Urothelium cell line (cell line): Measurements from ENCODE around the gene PTP4A2.

Source experiments
- DNase-seq: peaks from one replicate; pipeline ENCODE4 v3.0.0; 2011; ENCODE audit warnings: low spot score, mixed read lengths
- FAIRE-seq: peaks from 2 replicates; lab custom pipeline; 2011; peaks lifted over from hg19 to GRCh38; lab: Jason Lieb, UNC

PTP4A2 gene

DNA sequence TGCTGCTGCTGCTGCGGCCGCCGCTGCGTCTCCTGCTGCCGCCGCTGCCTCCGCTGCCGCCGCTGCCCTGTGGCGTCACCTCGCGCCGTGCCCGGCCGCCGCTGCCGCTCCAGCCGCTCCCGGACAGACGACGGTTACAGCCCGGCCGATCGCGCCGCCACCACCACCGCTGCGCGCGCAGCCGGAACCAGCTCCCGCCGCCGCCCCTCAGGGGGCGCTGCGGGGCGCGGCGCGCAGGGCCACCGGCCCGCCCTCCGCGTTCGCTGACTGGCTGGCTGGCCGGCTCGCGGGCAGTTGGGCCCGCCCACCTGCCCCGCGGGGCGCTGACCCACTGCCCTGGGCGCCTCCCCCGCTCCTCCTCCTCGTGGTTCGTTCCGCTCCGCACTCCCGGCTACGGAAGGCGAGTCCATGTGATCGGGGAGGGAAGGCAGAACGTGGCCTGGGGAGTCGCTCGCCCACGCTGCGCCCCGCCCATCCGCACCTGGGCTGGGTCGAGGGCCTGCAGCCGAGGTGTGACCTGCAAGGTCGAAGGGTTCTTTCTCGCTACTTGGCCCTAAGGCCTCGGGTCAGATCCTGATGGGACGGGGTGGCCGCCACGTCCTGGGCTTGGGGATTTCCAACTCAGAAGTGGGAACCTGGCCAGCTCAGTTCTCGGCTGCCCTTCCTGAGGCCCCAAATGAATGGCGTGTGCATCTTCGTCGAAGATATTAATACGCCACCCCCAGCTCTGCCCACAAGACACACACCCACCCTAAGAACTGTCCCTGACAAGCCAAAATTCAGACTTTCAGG lies at the start of gene PTP4A2:
Gene PTP4A2, minus strand, starts transcription at position 185 of the 792 bp plus-strand sequence. CDS start 19,303 bp downstream, outside the sequence.
- peak; percentile 61 for FAIRE-seq
- DNase-seq, result peak; percentile 99

DNA sequence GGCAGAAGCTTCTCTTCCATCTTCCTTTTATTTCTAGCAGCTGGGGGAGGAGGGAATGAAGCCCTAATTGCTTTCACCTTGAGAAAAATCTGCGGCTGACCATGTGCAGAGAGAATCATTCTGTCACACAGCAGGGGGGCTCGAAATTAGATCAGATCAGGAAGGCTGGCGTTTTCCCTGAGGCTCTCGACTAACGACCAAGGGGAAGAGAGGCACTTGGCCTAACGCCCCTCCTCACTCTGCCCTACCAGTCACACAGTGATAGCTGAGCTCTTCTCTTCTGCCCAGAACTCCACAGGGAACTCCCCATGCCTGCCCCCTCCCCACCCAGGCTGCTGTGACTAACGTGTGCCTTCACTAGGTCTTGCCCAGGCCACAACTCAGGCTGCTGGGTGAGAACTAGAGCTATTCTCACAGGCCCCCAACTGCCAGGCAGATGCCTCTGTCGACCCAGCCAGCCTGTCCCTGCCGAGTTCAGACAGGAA lies 49.0 kb upstream of the PTP4A2 start:
- no peak for DNase-seq

DNA sequence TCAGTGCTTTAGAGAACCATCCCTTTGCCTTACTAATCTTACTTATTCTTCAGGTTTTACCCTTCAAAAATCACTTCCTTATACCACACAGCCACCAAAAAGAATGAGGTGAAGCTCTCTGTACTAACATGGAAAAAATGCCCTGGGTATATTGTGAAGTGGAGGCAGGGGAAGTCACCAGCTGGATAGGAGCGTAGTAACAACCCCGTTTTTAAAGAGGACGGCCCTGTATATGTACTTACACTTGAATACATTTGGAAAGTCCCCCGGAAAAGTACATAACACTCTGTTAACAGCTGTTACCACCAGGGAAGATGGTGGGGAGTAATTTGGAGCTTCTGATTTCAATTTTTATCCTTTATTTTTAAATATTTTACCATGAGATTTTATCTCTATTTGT lies 47.3 kb upstream of the PTP4A2 start:
- FAIRE-seq, result no peak
- DNase-seq, result no peak

More for the DNA sequence above, 49.0 kb upstream of the PTP4A2 start:
- no peak for FAIRE-seq

DNA sequence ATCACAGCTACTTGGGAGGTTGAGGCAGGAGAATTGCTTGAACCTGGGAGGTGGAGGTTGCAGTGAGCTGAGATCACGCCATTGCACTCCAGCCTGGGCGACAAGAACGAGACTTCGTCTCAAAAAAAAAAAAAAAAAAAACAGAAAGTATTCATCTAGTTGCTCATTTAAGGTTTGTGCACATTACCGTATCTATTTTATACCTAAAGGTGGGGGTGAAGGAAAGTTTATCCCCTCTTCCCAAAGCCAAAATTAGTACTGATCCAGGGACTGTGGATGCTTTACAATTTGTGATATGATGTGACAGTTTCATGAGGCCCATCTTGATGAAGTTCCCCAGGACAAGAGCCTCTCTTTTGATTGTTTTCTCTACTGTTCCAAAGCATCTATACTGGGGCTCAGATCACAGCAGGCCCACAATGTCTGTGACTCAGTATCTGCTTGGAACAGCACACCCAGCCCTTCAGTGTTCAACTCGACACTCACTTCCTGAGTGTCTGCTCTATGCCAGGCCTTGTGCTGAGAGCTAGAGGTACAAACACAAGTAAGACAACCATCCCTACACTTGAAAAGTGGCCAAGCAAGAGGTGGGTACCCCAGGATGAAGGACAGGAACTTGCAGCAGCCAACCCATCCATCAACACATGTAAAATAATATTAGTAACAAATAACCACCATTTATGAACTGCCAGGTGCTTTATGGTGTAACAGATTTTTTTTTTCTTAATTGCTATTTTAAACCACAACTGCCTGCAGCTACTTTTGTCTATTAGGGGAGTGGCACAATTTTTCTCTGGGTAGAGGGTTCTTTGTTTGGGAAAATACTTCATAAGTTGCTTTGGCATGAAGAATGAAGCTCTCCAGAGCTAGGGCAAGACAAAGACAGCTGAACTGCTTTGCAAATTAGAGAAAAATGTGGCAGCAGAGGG lies 46.5 kb upstream of the PTP4A2 start:
- DNase-seq (no peak), FAIRE-seq (no peak)

DNA sequence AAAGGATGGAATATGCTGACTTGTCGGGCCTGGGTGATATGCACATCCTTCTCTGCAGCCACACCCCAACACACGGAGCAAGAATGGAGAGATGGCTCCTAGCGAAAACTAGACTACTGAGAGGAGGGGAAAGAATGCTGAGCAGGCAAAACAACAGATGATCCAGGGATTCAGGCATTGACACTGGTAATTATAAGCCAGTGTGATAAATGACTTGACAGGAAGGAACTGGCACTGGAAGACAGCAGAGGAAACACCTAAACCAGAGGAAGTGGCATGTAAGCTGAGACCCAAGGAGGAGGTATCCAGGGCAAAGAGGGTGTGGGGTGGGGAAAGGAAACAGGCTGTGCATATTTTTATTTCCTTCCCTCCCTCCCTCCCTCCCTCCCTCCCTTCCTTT lies 43.8 kb upstream of the PTP4A2 start:
- FAIRE-seq (no peak), DNase-seq (no peak)

DNA sequence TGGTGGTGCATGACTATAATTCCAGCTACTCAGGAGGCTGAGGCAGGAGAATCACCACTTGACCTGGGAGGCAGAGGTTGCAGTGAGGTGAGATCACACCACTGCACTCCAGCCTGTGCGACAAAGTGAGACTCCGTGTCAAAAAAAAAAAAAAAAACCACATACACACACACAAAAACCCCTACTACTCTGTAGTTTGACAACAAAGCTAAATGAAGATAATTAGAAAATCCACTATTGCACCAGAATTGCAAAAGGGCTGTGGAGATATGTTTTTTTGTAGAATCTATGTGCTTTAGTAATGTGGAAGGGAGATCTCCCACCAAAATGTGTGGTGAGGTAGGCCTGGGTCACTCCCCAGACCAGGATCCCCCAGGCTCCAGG lies 43.3 kb upstream of the PTP4A2 start:
- DNase-seq (no peak), FAIRE-seq (no peak)

DNA sequence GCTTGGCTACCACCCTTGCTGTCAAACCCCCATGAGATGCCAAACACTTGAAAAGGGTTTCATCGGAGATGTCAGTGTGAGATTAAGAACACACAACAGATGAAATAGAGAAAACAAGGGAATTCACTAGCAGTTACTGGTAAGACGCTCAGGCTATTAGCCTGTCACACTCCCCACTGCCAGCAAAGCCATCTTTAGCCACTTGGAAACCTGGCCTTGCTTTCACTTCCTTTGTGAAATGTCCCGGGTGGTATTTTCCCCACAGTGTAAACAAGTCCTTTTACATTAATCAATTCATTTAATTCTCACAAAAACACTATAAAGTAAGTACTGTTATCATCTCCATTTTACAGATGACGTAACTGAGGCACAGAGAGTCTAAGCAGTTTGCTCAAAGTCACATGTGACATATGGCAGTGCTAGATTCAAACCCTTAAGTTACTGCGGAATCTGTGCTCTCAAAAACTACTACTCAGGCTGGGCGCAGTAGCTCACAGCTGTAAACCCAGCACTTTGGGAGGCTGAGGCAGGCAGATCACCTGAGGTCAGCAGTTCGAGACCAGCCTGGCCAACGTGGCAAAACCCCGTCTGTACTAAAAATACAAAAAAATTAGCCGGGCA lies 42.8 kb upstream of the PTP4A2 start:
- DNase-seq, result no peak
- no peak for FAIRE-seq

DNA sequence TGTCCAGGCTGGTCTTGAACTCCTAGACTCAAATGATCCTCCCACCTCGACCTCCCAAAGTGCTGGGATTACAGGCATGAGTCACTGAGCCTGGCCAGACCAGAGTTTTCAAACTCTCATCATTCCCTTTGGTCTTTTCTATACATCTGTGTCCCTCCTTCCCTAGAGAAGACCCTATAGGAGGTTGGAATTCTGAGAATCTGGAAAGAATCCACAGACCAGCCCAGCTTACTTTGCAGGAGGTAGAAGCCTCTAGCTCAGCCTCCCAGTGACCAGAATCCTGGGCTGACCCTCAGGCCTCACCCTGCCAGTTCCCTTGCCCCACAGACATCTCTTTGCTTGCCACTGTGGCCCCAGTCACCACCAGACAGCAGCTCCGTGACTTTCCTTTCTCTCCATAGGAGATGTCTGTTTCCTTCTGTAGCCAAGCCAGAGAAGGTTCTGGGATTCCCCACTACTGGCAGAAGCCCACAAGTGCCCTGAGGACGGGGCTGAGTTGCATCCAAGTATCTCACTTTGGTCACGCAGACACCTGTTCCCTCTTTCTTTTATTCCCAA lies 40.8 kb upstream of the PTP4A2 start:
- no peak for DNase-seq
- FAIRE-seq, result no peak

DNA sequence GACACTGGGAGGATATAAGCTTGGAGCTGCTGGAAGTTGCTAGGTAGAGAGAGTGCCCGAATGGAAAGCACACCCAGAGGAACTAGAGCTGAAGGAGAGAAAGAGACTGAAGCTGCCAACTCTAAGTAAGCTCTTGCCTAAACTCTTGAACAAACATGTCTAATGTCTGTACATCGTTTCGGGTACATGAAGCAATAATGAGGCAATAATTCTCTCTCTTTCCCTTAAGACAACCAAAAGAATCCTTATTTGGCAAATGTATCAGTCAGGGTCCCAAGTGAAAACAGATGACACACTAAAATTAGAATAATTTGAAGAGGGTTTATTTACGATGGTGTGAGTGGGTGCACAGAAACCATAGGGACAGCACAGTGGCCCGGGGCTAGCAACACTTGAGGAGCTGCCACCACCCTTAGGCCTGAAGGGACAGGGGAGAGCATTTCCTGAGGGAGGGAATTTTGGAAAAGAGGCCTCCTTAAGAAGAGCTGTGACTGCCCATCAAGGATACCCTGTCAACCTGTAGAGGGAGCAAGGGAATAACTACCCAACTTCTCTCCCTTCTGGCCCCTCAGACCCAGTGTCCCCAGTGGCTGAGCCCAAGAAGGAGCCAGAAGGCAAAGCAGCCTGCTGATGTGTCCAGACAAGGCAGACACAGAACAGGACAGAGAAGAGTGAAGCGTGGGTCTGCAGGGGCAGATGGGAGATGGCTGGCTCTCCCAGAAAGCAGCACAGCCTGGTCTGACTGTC lies 39.4 kb upstream of the PTP4A2 start:
- FAIRE-seq (no peak), DNase-seq (peak; percentile 33)

DNA sequence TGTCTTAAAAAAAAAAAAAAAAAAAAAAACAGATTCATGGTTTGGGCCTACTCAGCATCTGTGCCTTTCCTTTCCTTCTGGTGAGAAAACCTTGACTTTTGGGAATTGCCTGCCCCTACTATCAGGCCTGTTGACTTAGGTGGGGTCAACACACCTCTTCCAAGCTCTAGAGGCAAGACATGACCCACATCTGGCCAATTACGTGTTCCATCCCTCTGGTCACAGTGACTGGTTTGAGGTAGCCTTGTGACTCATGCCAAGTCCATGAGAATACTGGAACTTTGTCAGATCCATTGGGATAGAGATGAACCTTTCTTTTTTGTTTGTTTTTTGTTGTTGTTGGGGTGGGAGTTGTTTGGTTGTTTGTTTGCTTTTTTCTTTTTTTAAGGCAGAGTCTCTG lies 38.2 kb upstream of the PTP4A2 start:
- FAIRE-seq (no peak), DNase-seq (no peak)

DNA sequence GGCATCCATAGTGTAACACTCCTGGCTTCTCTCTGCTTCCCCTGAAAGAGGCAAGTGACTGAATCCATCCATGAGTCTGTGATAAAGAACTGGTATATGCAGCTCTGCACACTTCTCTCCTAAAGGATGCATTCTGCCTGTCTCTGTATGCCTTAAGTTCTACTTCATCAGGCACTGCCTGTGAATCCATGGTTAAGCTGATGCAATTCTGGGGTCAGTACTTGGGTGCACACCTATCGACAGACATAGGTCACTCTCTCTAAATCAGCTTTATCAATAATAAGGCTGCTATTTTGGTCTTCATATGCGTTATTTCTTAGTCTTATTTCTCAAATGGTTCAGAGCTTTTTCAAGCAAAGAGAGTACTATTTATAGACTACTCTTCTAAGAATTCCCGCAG lies 32.7 kb upstream of the PTP4A2 start:
- FAIRE-seq, result no peak
- no peak for DNase-seq

DNA sequence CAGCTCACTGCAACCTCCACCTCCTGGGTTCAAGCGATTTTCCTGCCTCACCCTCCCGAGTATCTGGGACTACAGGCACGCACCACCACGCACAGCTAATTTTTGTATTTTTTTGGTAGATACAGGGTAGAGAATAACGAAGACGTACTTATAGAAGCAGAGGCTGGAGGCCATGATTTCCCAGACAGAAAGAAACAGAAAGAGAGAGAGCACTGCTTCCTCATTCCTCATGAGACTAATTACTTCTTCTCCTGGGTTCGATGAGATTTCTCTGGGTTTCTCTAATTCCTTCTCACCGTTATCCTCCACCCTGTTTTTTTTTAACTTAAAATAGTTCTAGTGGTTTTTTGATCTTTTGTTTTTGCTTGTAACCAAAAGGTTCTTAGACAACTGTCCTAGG lies 23.4 kb upstream of the PTP4A2 start:
- FAIRE-seq (no peak), DNase-seq (no peak)

DNA sequence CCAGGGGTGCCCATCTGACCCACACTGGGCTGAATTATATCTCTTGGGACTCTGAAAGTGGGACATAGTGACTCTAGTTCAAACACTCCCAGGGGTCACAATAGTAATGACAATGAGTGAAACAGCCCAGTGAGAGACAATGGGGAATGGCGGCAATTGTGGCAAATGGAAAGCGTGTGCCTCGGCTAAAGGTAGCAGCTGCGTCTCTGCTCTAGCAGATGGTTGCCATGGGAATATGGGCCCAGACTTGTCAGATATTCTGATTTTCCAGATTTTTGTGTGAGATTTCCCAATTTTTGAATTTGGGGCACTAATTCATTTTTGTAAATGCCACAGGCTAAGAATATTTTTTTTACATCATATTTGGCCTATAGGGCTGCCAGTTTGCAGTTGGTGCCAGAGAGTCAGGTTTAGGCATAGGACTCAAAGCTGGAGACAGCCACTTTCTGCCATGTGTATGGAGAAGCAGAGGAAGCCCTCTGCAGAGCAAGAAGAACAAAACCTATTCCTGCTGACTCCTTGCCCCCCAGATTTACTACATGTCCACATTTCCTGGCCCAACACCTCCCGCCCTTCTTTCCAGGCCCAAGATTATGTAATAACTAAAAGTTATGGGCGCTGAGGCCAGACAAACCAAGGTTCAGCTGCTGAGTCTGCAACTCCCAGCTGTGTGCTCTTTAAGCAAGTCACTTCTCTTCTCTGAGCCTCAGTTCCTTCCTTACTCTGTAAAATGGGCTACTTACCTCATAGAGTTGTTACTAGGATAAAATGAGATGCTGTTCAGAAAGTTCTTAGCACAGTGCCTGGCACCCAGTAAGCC lies 21.6 kb upstream of the PTP4A2 start:
- DNase-seq, result no peak
- no peak for FAIRE-seq

DNA sequence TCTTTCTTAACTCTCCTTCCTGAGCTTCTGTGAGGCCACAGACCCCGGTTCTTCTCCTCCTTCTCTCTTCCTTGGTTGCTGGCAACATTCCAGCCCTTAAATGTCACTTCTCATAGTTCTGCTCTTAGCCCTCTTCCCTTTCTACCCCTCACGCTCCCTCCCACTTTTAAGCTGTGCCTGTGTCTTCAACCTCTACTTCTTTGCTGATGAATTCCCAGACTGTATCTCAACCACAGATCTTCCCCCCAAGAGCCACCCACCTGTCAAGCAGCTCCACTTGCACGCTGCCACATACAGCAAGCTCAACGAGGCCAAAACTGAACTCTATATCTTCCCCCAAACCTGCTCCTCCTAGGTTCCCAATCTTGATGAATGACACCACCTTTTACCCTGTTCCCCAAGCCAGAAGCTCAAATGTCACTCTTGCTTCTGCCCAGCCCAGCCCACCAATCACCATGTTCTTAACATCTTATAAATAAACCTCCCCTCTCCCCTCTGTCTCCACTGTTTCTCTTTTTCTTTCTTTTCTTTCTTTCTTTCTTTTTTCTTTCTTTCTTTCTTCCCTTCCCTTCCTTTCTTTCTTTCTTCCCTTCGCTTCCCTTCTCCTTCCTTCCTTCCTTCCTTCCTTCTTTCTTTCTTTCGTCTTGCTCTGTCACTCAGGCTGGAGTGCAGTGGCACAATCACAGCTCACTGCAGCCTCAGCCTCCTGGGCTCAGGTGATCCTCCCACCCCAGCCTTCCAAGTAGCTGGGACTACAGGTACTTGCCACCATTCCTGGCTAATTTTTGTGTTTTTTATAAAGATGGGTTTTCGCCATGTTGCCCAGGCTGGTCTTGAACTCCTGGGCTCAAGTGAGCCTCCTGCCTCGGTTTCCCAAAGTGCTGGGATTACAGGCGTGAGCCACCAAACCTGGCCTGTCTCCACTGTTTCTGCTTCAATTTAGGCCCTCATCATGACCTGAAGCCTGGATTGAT lies 19.8 kb upstream of the PTP4A2 start:
- no peak for DNase-seq
- FAIRE-seq, result no peak

DNA sequence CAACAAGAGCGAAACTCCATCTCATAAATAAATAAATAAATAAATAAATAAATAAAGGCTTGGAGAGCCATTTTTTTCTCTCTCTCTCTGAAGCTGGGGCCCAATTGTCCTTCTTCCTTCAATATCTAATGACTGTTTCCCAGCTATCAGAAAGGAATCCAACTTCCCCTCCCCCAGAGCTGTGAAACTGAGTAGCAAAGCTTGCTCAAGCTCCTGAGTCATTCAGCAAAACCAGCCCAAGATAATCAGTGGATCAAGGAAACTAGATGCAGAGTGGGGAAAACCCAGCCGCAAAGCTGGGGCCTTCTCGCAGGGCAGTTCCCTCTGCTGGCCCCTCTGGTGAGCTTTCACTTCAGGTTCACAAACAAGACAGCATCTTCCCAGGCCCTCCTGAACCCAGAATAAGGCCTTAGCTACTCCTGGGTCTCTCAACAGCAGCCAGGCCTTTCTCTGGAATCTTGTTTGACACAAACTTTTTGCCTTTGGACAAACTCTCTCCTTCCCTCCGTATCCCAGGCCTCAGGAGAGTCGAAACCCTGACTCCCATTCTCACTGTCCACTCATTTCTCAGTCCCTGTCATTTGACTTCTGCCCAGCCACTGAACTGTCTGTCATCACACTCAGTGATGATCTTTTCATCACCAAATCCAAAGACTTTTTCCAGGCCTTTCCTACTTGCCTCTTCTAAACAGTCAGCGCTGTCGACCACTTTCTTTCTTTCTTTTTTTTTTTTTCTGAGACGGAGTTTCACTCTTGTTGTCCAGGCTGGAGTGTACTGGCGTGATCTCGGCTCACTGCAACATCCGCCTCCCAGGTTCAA lies 18.0 kb upstream of the PTP4A2 start:
- no peak for FAIRE-seq
- peak; percentile 72 for DNase-seq

DNA sequence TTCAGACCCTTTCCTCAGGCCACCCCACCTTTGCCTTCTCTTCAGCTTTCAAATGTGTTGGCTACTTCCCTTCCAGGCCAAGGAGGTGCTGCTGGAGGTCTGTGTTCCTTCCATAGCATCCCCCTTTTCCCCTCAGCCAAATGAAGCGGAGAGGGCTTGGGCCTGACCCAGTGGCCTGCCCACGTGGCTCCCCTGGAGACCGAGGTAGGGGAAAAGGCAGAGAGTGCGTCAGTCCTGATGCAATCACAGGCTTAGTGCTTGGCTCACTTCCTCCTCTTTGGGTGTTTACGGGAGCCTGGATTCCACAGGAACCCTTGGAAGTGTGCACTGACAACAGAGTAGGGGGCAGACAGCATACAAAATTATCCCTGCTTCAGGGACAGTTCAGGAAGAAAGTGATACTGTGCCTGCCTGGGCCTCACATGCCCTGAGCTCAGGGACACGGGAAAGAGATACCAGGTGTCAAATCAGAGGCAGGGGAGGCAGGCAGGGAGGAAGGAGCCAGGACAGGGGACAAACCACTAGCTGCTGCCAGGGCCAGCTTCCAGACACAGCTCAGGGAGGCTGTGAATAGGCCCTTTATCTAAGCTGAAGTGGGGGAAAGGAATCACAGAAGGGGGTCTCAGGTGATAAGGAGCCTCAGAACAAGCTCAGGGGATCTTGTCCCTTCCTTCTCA lies 16.6 kb upstream of the PTP4A2 start:
- no peak for FAIRE-seq

DNA sequence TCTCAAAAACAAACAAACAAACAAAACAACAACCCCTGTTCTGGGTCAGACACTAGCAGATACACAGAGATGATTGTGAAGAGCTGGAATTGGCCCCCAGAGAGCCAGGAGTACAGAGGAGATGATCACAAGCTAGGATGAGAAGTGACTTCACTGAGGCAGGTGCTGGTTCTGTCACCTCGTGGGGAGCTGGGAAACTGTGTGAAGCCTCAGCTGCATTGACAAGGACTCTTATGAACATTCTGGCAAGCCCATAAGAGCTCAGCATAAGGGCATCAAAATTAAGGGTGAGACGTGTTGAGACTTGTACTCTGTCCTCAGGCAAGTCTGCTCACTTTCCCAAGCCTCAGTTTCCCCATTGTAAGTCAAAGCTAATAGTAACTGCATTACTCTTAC lies 14.7 kb upstream of the PTP4A2 start:
- no peak for FAIRE-seq
- no peak for DNase-seq

More for the DNA sequence above, 16.6 kb upstream of the PTP4A2 start:
- DNase-seq, result peak; percentile 71
